ENCODE data around the gene DUOXA1.

Gene DUOXA1

DNA sequence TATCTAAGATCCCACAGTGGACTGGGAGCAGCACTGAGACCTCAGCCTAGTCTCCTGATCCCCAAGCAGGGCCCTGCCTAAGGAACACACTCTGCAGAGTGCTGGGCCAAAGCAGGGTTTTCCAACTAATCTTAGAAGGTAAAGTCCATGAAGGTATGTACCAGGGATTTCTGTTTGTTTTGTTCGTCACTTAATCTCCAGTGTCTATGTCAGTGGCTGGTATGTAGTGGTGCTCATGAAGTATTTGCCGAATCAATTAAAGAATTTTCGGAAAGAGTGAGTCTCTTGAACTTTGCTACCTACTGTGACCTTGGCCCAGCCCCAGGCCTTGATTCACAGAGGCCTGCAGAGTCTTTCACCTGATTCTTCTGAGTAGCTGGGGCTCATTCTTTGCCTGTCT lies 1.8 kb upstream of the DUOXA1 start:
- DNase-seq (no peak), ATAC-seq (ENCODE audit: insufficient read depth, low read depth) (no peak)
- H3K4me3 ChIP-seq (ENCODE audit: low read depth in 1 of 2, low read length in 2 of 2): no peak overlapping the region
- no peak overlapping the region for H3K4me2 ChIP-seq (ENCODE audit: insufficient read depth, low read length)
- H4K20me1 ChIP-seq (ENCODE audit: insufficient read depth, low read length): no peaks in the 10 kb centered on the region; the same call in 1 of the 2 replicates
- no peaks in the 10 kb centered on the region for H3K79me2 ChIP-seq (ENCODE audit: insufficient read depth, low read length)
- H2AFZ ChIP-seq (ENCODE audit: low read depth, low read length): no peak overlapping the region
- H3K36me3 ChIP-seq (ENCODE audit: insufficient read depth, low read length): no peaks in the 10 kb centered on the region
- no peak overlapping the region for H3K27ac ChIP-seq (ENCODE audit: low read length)
- H3K9me3 ChIP-seq (ENCODE audit: insufficient read depth, low read length, severe bottlenecking): no peaks in the 10 kb centered on the region
- H3K9ac ChIP-seq (ENCODE audit: low read depth, low read length): no peak overlapping the region
- H3K4me1 ChIP-seq (ENCODE audit: insufficient read depth, low read length): no peaks in the 10 kb centered on the region
- no peaks in the 10 kb centered on the region for H3K27me3 ChIP-seq (ENCODE audit: insufficient read depth, low read length, poor library complexity)
- TF ChIP-seq EZH2 (IDR thresholded peaks at IDR 0.05; ENCODE audit: borderline replicate concordance, low read depth, low read length, severe bottlenecking) (no peak), CTCF (IDR thresholded peaks at IDR 0.05; ENCODE audit: borderline replicate concordance, extremely low read depth, low read length, poor library complexity, severe bottlenecking) (no peak)

DNA sequence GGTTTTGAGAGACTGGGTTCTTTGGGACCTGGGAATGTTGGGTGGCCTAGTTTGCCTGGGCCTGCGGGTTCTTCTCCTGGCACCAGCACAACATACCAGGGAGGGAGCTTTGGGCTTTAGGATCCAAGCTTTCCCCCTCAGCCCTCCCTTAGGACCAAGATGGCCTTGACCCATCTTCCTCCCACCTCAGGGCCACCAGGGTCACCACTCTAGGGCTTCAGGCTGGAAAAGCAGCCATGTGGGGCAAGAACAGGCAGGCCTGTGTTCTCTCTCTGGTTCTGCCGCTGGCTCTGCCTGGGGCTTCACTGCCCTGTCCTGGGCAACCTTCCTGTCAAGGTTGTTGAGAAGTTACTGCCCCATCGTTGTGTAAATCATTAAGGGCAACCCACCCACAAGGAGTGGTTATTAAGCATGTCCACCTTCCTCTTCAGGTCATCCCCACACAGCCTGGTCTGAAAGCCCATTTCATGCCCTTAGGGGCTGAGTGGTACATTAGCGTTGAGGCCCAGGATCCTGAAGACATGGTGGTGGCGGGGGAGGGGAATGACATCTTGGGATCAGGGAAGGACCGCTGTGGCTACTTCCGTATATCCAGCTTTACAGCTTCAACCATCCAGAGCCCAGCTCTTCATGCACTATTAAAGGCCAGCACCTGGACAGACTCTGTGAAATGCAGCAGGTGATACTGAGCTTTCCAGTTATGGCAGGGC lies 767 bp upstream of the DUOXA1 start:
- Histone ChIP-seq H3K9me3 (ENCODE audit: insufficient read depth, low read length, severe bottlenecking) (no peaks in the 10 kb centered on the region), H3K4me3 (ENCODE audit: low read depth in 1 of 2, low read length in 2 of 2) (no peak overlapping the region), H4K20me1 (ENCODE audit: insufficient read depth, low read length) (no peaks in the 10 kb centered on the region; the same call in 1 of the 2 replicates), H3K9ac (ENCODE audit: low read depth, low read length) (no peak overlapping the region), H3K4me2 (ENCODE audit: insufficient read depth, low read length) (no peak overlapping the region), H3K27me3 (ENCODE audit: insufficient read depth, low read length, poor library complexity) (peaks cover 4% of the 10 kb centered on the region), H2AFZ (ENCODE audit: low read depth, low read length) (no peak overlapping the region), H3K27ac (ENCODE audit: low read length) (no peak overlapping the region), H3K36me3 (ENCODE audit: insufficient read depth, low read length) (no peaks in the 10 kb centered on the region), H3K79me2 (ENCODE audit: insufficient read depth, low read length) (no peaks in the 10 kb centered on the region), H3K4me1 (ENCODE audit: insufficient read depth, low read length) (no peaks in the 10 kb centered on the region)
- no peak for DNase-seq
- ATAC-seq (ENCODE audit: insufficient read depth, low read depth): no peak
- TF ChIP-seq EZH2 (IDR thresholded peaks at IDR 0.05; ENCODE audit: borderline replicate concordance, low read depth, low read length, severe bottlenecking) (no peak), CTCF (IDR thresholded peaks at IDR 0.05; ENCODE audit: borderline replicate concordance, extremely low read depth, low read length, poor library complexity, severe bottlenecking) (no peak)

DNA sequence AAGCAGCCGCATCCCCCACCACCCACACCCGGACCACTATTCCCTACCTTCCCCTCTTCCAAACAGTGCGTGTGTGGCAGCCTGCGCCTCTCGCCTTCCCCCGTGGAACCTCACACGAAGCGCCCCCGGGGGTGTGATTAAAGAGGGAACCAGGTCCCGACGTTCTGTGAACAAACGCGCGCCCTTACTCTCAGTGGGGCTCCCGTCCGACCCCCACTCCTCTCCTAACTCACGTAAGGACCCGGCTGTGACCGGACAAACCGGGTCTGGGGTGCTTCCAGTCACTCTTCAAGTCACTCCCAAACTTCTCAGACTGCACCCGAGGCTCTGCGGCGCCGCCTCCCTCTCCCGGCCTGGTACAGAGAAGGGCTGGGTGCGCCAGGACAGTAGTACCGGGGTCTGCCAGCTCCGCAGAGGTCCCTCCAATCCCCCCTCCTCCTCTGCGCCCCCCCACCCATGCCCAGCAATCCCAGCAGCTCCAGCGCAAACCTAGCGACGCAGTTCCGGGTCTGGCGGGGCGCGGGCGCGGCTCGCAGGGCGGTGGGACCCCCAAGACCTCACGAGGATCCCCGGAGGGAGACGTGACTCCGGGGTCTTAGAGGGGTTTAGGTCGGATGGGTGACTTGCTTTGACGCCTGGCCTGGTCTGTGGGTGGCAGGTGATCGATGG lies 574 bp downstream of the DUOXA1 start:
- Histone ChIP-seq H3K4me3 (ENCODE audit: low read depth in 1 of 2, low read length in 2 of 2) (no peak overlapping the region), H3K4me1 (ENCODE audit: insufficient read depth, low read length) (no peaks in the 10 kb centered on the region), H3K9ac (ENCODE audit: low read depth, low read length) (no peak overlapping the region), H3K27me3 (ENCODE audit: insufficient read depth, low read length, poor library complexity) (peaks cover 5% of the 10 kb centered on the region), H3K27ac (ENCODE audit: low read length) (no peak overlapping the region), H4K20me1 (ENCODE audit: insufficient read depth, low read length) (no peaks in the 10 kb centered on the region; the same call in 1 of the 2 replicates), H2AFZ (ENCODE audit: low read depth, low read length) (no peak overlapping the region), H3K4me2 (ENCODE audit: insufficient read depth, low read length) (no peak overlapping the region), H3K79me2 (ENCODE audit: insufficient read depth, low read length) (no peaks in the 10 kb centered on the region), H3K36me3 (ENCODE audit: insufficient read depth, low read length) (no peaks in the 10 kb centered on the region), H3K9me3 (ENCODE audit: insufficient read depth, low read length, severe bottlenecking) (no peaks in the 10 kb centered on the region)
- no peak for DNase-seq
- ATAC-seq (ENCODE audit: insufficient read depth, low read depth): no peak
- no peak for TF ChIP-seq CTCF (IDR thresholded peaks at IDR 0.05; ENCODE audit: borderline replicate concordance, extremely low read depth, low read length, poor library complexity, severe bottlenecking)
- no peak for TF ChIP-seq EZH2 (IDR thresholded peaks at IDR 0.05; ENCODE audit: borderline replicate concordance, low read depth, low read length, severe bottlenecking)

Data from DND-41 (cell line).